ENCODE data around the gene DMBT1. TPM values are rescaled to one million over a fixed set of nuclear protein-coding genes. Genes with fewer than 3 reads are reported as not detected.

DMBT1 gene
- total and polyA plus RNA-seq, 2 of the 4 experiments (the other 2 are of a cell fraction) = under 0.01 TPM; not detected in 1

DNA sequence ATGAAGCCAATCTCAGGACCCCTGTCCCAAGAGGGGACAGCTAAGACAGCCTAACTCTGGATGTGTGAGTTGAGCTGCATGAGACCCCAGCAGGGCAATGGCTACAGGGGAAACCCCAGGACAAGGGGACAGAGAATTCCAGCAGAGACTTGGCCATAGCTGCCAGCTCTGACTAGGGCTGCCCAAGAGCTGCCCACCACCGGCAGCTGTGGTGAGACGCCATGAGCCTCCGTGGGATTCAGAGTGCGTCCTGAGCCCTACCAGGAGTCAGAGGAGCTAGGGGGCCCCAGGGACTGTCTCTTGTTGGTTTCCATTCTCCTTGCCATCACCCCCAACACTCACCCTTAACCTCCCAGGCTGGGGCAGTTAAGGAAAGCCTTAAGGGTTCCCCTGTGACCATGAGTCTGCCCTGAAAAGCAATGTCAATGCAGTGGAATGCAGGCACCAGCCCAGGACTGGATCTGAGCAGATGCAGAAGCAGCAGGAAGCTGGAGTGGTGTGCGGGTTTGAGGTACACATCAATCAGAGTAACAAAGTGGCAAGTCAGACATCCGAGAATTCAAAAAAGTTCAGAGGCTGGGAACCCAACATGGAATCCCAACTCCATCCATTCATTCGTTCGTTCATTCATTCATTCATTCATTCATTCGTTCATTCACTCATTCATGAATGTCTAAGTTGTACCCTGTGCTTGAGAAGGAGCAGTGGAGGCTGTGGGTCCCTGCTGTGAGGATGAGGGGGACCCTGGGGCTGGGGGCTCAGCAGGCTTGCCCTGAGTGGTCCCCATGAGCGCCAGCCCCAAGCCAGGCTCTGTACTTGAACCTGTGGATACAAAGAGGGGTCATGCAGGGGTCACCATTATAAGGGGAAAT, 86.2 kb downstream of the DMBT1 start:
- no peak overlapping the region for H3K18ac ChIP-seq (ENCODE audit: low read depth, low read length)
- no peak overlapping the region for H2BK5ac ChIP-seq (ENCODE audit: low read depth, low read length, poor library complexity, severe bottlenecking)
- H3K14ac ChIP-seq (replicated peaks; ENCODE audit: low read depth, low read length) = no peak overlapping the region
- WGBS, 2 experiments (ENCODE audit: extremely low coverage in 2 of 2, insufficient read length in 1 of 2) = 83% methylated on average over 1 of the region's 10 CpGs; no CpG with 5 or more reads in 1 of the 2 experiments
- intact Hi-C loops (cut with micrococcal nuclease) (loop anchor here (10.0 kb wide), 1 partner anchor 338 kb away; the partner anchor contains the start of gene PSTK), in situ Hi-C loops (cut with MboI; ENCODE audit: low sequenced_read_pairs) (no loop called here), dilution Hi-C loops (cut with HindIII; ENCODE audit: low sequenced_read_pairs, unreplicated experiment) (no loop called here)
- CTCF ChIA-PET = no interaction called here
- H3K27ac ChIP-seq (ENCODE audit: insufficient read depth, low read length) = no peak overlapping the region
- ATAC-seq (ENCODE audit: low read depth) (no peak), DNase-seq (no peak)
- no peaks in the 10 kb centered on the region for H4K20me1 ChIP-seq (ENCODE audit: insufficient read depth, low read length)
- no peak overlapping the region for H3K9ac ChIP-seq (ENCODE audit: low read depth, low read length)
- no peak for TF ChIP-seq FOS (IDR thresholded peaks at IDR 0.05; ENCODE audit: low read depth, low read length)
- TF ChIP-seq POLR2A (IDR thresholded peaks at IDR 0.05; ENCODE audit: low read depth, low read length) = no peak
- TF ChIP-seq, protein P1, sequence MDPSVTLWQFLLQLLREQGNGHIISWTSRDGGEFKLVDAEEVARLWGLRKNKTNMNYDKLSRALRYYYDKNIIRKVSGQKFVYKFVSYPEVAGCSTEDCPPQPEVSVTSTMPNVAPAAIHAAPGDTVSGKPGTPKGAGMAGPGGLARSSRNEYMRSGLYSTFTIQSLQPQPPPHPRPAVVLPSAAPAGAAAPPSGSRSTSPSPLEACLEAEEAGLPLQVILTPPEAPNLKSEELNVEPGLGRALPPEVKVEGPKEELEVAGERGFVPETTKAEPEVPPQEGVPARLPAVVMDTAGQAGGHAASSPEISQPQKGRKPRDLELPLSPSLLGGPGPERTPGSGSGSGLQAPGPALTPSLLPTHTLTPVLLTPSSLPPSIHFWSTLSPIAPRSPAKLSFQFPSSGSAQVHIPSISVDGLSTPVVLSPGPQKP (IDR thresholded peaks at IDR 0.05; ENCODE audit: borderline replicate concordance, low read depth, low read length) = no peak
- TF ChIP-seq RCOR1 (IDR thresholded peaks at IDR 0.05; ENCODE audit: insufficient replicate concordance, low read length) = no peak
- TF ChIP-seq CHD1 (IDR thresholded peaks at IDR 0.05; ENCODE audit: low read depth, low read length) = no peak
- TF ChIP-seq SMC3 (IDR thresholded peaks at IDR 0.05; ENCODE audit: low read depth, low read length) = no peak
- TF ChIP-seq, protein P2, sequence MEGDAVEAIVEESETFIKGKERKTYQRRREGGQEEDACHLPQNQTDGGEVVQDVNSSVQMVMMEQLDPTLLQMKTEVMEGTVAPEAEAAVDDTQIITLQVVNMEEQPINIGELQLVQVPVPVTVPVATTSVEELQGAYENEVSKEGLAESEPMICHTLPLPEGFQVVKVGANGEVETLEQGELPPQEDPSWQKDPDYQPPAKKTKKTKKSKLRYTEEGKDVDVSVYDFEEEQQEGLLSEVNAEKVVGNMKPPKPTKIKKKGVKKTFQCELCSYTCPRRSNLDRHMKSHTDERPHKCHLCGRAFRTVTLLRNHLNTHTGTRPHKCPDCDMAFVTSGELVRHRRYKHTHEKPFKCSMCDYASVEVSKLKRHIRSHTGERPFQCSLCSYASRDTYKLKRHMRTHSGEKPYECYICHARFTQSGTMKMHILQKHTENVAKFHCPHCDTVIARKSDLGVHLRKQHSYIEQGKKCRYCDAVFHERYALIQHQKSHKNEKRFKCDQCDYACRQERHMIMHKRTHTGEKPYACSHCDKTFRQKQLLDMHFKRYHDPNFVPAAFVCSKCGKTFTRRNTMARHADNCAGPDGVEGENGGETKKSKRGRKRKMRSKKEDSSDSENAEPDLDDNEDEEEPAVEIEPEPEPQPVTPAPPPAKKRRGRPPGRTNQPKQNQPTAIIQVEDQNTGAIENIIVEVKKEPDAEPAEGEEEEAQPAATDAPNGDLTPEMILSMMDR (conservative IDR thresholded peaks at IDR 0.05; ENCODE audit: low read depth, low read length) = no peak
- TF ChIP-seq MAZ (IDR thresholded peaks at IDR 0.05; ENCODE audit: borderline replicate concordance, low read depth, low read length) = no peak
- no peak for TF ChIP-seq NFE2L2 (IDR thresholded peaks at IDR 0.05; ENCODE audit: low read depth, low read length)
- no peak for TF ChIP-seq RFX5 (IDR thresholded peaks at IDR 0.05; ENCODE audit: low read depth, low read length)
- TF ChIP-seq CEBPB (IDR thresholded peaks at IDR 0.05; ENCODE audit: low read depth, low read length) = no peak
- TF ChIP-seq, protein P3, sequence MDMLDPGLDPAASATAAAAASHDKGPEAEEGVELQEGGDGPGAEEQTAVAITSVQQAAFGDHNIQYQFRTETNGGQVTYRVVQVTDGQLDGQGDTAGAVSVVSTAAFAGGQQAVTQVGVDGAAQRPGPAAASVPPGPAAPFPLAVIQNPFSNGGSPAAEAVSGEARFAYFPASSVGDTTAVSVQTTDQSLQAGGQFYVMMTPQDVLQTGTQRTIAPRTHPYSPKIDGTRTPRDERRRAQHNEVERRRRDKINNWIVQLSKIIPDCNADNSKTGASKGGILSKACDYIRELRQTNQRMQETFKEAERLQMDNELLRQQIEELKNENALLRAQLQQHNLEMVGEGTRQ (IDR thresholded peaks at IDR 0.05; ENCODE audit: low read depth, low read length) = no peak
- no peak overlapping the region for H4K8ac ChIP-seq (ENCODE audit: low read depth in 2 of 2, low read length in 2 of 2)
- H2BK20ac ChIP-seq (ENCODE audit: low read depth, low read length) = no peak overlapping the region
- no peaks in the 10 kb centered on the region for H3K9me3 ChIP-seq (ENCODE audit: control insufficient read depth, insufficient read depth, low read length)
- POLR2A ChIA-PET (ENCODE audit: unreplicated experiment) = no interaction called here
- H3K79me1 ChIP-seq (ENCODE audit: low read depth in 1 of 2, low read length in 2 of 2) = no peaks in the 10 kb centered on the region
- H2BK15ac ChIP-seq (ENCODE audit: low read depth, low read length) = no peak overlapping the region
- H3K27me3 ChIP-seq (ENCODE audit: control insufficient read depth, insufficient read depth, low read length) = no peaks in the 10 kb centered on the region
- no peak overlapping the region for H3K23ac ChIP-seq (ENCODE audit: low read depth, low read length)
- H3K4me3 ChIP-seq (ENCODE audit: insufficient read depth, low read depth, low read length) = no peak overlapping the region
- H2AK9ac ChIP-seq (replicated peaks; ENCODE audit: low read depth, low read length, poor library complexity) = no peak overlapping the region
- H3K4ac ChIP-seq (ENCODE audit: low read depth, low read length) = no peak overlapping the region
- H4K91ac ChIP-seq (ENCODE audit: insufficient read depth, low read depth, low read length) = no peak overlapping the region
- H2AK5ac ChIP-seq (ENCODE audit: low read depth, low read length) = no peak overlapping the region
- no peaks in the 10 kb centered on the region for H3K36me3 ChIP-seq (ENCODE audit: control insufficient read depth, insufficient read depth, low read length)
- H2BK120ac ChIP-seq (ENCODE audit: low read depth, low read length) = no peak overlapping the region
- no peaks in the 10 kb centered on the region for H3K4me1 ChIP-seq (ENCODE audit: control insufficient read depth, insufficient read depth, low read length)
- BruUV-seq (replicated peaks) = no TSS peak
- H3K4me2 ChIP-seq (ENCODE audit: low read depth, low read length) = no peak overlapping the region
- H4K5ac ChIP-seq (ENCODE audit: low read depth, low read length) = no peak overlapping the region
- H3K56ac ChIP-seq (ENCODE audit: extremely low read depth, insufficient read depth, low read length) = no peak overlapping the region
- no peaks in the 10 kb centered on the region for H3K9me1 ChIP-seq (ENCODE audit: insufficient read depth, low read length)
- H2AFZ ChIP-seq (replicated peaks; ENCODE audit: low read length, poor library complexity) = no peak overlapping the region

All from IMR-90 (cell line).